ENCODE data around the gene PIGO. TPM values are rescaled to one million over a fixed set of nuclear protein-coding genes. Genes with fewer than 3 reads are reported as not detected.

The PIGO gene
- total and polyA plus RNA-seq, 10 of the 15 experiments (the other 5 are each of a cell fraction or from before 2014, with no cell fraction given): 8.2 to 23.3 (median 18.4) TPM

DNA sequence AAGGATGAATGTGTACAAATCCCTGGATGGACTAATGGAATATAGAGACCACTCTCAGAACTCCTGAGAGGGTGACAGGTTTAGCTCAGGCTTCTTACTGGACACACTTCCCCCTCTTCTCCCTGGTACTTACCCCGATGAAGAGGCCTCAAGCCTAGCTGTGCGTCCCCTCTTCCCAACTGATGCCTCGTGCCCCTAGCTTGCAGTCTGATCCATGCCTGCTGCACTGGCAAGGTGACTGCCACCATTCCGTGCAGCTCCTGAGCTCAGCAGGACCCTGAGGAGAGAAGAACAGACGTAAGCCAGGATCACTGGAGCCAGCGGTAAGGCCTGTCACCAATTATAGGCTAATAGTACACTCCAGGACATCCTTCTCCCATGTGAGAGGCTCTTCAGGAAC lies 12.1 kb upstream of the PIGO start (continued):
- TF ChIP-seq, protein P1, sequence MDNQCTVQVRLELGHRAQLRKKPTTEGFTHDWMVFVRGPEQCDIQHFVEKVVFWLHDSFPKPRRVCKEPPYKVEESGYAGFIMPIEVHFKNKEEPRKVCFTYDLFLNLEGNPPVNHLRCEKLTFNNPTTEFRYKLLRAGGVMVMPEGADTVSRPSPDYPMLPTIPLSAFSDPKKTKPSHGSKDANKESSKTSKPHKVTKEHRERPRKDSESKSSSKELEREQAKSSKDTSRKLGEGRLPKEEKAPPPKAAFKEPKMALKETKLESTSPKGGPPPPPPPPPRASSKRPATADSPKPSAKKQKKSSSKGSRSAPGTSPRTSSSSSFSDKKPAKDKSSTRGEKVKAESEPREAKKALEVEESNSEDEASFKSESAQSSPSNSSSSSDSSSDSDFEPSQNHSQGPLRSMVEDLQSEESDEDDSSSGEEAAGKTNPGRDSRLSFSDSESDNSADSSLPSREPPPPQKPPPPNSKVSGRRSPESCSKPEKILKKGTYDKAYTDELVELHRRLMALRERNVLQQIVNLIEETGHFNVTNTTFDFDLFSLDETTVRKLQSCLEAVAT (IDR thresholded peaks at IDR 0.05): no peak
- no peak for TF ChIP-seq ELK1 (IDR thresholded peaks at IDR 0.05; ENCODE audit: low read depth, low read length)

- Histone ChIP-seq H2AFZ (ENCODE audit: control insufficient read depth, low read depth, low read length) (no peak overlapping the region), H4K20me1 (ENCODE audit: control insufficient read depth, insufficient read depth) (no peaks in the 10 kb centered on the region), H3K27ac (ENCODE audit: control insufficient read depth, insufficient read depth) (no peak overlapping the region), H3K4me2 (ENCODE audit: control insufficient read depth, insufficient read depth) (no peak overlapping the region), H3K9me3 (replicated peaks; ENCODE audit: control insufficient read depth, insufficient read depth, low read length) (no peaks in the 10 kb centered on the region), H3K27me3 (replicated peaks in 1 of 2; ENCODE audit: control insufficient read depth in 2 of 2, insufficient read depth in 2 of 2, low read length in 1 of 2) (no peaks in the 10 kb centered on the region), H3K4me3 (no peak overlapping the region), H3K9ac (ENCODE audit: control insufficient read depth, insufficient read depth, low read length) (no peak overlapping the region), H3K36me3 (ENCODE audit: control insufficient read depth in 2 of 2, insufficient read depth in 2 of 2, low read length in 1 of 2) (peaks cover 2% of the 10 kb centered on the region in 2 experiments; a peak in 3 of 4 replicates), H3K79me2 (ENCODE audit: control insufficient read depth, insufficient read depth, low read length) (peaks cover 3% of the 10 kb centered on the region), H3K4me1 (ENCODE audit: control insufficient read depth, insufficient read depth, low read length) (peaks cover 13% of the 10 kb centered on the region)
- FAIRE-seq (no peak), ATAC-seq (no peak), DNase-seq (ENCODE audit: low read depth, low spot score) (no peak)
- intact Hi-C loops (cut with micrococcal nuclease; ENCODE audit: unreplicated experiment): no loop called here
- ChIA-PET SMC1A (ENCODE audit: uncharacterized antibody, unreplicated experiment) (interaction anchor here (1.5 kb wide), 1 partner anchor 8 kb away, joined by 4 read pairs; the partner anchor contains the start of gene ATOSB), RAD21 (ENCODE audit: unreplicated experiment) (no interaction called here), POLR2A (interaction anchor here (0.6 kb wide), 1 partner anchor 27 kb away, joined by 3 read pairs; the partner anchor contains the start of gene FANCG), CTCF (interaction anchor here (1.1 to 1.8 kb wide), 3 partner anchors 8 to 25 kb away, joined by 3 to 7 read pairs (median 3); partner anchors contain the start of genes ATOSB and PIGO)
- 69% methylated on average over 18 of the region's 18 CpGs for WGBS (ENCODE audit: insufficient coverage, insufficient replicate concordance, low lambda C conversion rate, missing lambda C conversion rate)
- BruUV-seq (replicated peaks): no TSS peak
- in situ Hi-C loops (cut with MboI): loop anchor here (10.0 kb wide), 2 partner anchors 627 to 707 kb away; partner anchors contain the start of genes CREB3, HINT2, SPAG8 and TLN1
- TF ChIP-seq, protein P2, sequence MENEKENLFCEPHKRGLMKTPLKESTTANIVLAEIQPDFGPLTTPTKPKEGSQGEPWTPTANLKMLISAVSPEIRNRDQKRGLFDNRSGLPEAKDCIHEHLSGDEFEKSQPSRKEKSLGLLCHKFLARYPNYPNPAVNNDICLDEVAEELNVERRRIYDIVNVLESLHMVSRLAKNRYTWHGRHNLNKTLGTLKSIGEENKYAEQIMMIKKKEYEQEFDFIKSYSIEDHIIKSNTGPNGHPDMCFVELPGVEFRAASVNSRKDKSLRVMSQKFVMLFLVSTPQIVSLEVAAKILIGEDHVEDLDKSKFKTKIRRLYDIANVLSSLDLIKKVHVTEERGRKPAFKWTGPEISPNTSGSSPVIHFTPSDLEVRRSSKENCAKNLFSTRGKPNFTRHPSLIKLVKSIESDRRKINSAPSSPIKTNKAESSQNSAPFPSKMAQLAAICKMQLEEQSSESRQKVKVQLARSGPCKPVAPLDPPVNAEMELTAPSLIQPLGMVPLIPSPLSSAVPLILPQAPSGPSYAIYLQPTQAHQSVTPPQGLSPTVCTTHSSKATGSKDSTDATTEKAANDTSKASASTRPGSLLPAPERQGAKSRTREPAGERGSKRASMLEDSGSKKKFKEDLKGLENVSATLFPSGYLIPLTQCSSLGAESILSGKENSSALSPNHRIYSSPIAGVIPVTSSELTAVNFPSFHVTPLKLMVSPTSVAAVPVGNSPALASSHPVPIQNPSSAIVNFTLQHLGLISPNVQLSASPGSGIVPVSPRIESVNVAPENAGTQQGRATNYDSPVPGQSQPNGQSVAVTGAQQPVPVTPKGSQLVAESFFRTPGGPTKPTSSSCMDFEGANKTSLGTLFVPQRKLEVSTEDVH (IDR thresholded peaks at IDR 0.05; ENCODE audit: low read depth, partially characterized antibody): no peak
- no peak for TF ChIP-seq MTA3 (IDR thresholded peaks at IDR 0.05; ENCODE audit: borderline replicate concordance, low read length)
- TF ChIP-seq POLR2A (IDR thresholded peaks at IDR 0.05; ENCODE audit: low read depth, low read length): no peak
- no peak for TF ChIP-seq KLF5 (IDR thresholded peaks at IDR 0.05; ENCODE audit: partially characterized antibody)
- no peak for TF ChIP-seq ZBTB33 (IDR thresholded peaks at IDR 0.05)
- TF ChIP-seq NKRF (conservative IDR thresholded peaks at IDR 0.05): no peak
- TF ChIP-seq CEBPB (IDR thresholded peaks at IDR 0.05; ENCODE audit: borderline replicate concordance in 1 of 2, low read depth in 2 of 2, low read length in 2 of 2): no peak
These were observed 11.2 kb upstream of the PIGO start for GRCh38 chr9:35107297-35108290.
